Stimulated activated CD4-positive, alpha-beta T cell treated with anti-CD3 and anti-CD28 coated beads, TNF-alpha, amount 100 ng/mL, for 48 hours (primary cell): ENCODE results near the gene GPR143.

Source experiments
- DNase-seq, 3 donors: peaks; one replicate each; pipeline ENCODE4 v3.0.0-alpha.2; 2020; ENCODE audit warnings: low read depth in 3 of 3

Gene GPR143

DNA sequence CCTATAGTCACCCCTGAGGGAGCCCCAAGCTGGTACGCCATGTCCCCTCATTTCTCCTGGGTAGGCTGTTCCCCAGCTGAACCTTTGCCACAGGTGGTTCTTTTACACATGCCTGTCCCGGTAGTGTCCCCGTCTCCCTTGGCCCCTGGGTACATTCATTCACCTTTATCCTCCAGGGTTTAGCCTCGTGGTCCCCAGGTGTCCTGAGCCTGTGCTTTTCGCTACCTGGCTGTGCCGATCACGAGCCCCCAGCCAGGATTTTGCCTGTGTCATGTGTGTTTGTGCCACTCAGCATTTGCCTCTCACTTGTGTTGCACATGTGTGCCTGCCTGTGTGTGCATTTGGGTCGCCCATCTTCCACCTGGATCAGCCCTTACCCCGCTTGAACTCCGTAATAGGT lies 57.6 kb downstream of the GPR143 start:
- DNase-seq: no peak

DNA sequence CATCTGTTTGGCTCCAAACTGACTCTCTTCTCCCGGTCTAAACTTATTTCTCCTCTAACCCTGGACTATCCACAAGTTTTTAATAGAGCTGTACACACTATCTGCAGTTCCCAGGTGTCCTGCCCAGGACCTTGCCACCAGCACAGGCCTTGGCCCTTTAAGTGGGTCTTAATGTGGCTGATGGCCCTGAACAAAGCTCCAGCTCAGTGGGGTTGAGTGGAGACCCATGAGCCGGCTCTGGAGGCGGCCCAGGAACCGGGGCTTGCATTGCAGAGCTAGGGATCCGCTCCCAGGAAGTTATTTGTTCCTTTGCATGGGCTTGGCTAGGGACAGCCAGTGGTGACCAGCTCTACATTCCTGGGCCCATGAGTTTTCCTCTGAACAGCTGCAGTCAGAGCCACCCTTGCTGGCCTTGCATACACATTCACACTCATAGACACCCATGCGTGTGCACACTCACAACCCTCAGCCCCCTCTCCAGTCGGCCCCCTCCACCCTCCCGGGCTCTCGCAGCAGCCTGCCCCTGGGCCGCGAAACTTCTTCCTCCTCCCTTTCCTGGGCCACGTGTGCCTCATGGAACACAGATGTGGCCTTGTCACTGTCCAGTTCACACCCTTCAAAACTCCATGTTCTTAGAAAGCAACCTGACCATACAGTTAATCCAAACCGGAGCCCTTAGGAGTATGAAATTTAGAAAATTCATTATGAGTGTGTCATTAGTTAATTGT lies 58.2 kb downstream of the GPR143 start:
- no peak for DNase-seq

DNA sequence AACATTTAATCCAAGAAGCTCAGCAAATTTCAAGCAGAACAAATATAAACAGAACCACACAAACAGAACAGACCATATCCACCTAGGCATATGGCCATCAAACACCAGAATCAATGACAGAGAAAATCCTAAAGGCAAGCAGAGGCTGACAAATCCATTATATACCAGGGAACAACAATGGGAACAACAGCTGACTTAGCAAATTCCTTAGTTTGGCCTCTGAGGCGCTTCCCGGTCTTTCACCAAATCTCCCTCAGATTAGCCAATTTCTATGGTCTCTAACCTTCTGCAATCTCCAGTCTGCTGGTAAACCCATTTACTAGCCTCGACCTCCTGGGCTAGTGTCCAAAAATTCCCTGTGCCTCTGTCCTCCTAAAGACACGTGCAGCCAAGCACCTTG lies 59.2 kb downstream of the GPR143 start:
- DNase-seq: no peak

DNA sequence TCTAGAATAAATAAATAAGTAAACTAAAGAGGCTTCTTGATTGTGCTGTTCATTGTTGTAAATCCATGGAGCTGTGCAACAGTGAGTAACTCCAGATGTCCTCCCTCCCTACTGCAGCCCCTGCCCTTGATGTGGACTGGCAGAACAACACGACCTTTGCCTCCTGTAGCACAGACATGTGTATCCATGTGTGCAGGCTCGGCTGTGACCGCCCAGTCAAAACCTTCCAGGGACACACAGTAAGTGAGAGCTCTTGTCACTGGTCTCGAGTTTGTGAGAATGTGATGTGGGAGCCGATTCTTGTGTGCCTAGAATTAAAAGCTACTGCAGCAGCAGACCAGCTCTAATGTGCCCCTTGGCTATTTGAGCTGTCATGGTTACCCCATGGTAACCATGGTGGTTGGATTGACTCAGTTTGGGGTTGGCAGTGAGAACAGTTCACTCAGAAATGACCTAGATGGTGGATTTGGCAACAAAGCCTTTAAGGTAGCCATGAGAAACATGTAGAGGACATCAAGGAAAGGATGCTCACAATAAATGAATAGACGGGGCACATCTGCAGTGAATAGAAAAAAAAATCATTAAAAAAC lies 60.7 kb downstream of the GPR143 start:
- DNase-seq: no peak

DNA sequence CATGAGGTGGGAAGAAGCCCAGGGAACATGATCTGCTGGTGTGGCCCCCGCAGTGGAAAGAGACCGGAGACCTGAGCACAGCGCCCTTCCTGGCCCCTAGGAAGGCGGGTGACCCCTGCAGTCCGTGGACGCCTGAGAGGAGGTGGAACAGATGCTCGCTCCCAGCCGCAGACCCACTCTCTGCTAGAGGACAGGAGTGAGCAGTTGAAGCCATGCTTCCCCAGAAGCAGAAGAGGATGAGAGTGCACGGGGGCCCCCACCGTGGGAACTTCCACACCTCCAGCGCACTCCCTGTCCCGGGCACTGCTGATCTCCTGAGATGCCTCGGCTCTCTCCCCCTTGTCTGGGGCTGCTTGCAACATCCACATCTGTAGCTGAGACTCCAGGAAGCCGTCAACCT lies 62.2 kb downstream of the GPR143 start:
- no peak for DNase-seq

DNA sequence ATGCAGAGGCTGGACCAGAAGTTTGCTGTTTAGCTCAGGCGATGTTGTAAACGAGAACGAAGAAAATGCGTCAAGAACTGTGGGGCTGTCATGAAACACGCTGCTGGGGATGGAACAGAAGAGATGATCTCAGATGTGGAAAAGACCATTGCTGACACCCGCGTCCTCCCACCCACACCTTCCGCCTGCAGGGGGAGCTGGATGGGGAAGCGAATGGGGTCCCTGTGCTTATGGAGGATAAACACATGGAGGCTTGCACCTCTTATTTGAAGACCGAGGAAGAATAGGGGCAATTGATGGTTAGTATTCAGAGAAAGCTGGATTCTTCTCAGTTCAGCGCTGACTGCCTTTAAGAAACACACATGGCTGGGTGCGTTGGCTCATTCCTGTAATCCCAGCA lies 63.9 kb downstream of the GPR143 start:
- no peak for DNase-seq

DNA sequence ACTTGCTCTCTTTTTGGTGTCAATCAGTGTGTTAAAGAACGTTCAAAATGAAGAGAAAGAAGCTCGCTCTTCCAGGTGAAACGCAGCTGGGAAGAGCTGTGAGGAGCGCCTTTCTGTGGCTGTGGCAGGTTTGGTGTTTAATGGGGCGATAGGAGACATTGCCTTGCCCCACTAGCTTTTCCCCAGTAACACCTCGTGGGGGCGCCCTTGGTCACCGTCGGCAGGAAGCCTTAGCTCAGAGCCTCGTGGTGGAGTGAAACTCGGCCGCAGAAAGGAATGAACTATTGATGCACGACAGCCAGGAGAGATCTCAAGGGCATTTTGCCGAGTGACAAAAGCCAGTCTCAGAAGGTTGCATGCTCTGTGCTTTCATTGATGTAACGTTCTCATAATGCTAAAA lies 65.1 kb downstream of the GPR143 start:
- no peak for DNase-seq

DNA sequence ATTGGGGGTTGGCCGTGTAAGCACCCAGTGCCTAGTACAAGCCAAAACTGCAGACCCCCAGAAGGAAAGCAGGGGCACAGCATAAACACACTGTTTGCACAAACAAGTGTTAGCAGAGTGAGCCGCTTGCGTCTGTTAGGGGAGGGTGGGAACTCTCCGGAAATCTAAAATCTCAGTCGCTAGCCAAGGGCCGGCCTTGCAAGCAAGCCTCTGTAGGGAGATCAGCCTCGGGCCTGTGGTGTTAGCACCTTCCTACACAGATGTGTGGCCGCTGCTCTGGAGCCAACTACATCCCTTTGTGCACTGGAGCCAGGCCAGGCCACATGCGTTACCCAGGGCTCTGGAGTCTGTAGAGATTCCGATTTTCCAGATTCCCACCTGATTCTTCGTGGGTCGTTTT lies 67.1 kb downstream of the GPR143 start:
- no peak for DNase-seq

DNA sequence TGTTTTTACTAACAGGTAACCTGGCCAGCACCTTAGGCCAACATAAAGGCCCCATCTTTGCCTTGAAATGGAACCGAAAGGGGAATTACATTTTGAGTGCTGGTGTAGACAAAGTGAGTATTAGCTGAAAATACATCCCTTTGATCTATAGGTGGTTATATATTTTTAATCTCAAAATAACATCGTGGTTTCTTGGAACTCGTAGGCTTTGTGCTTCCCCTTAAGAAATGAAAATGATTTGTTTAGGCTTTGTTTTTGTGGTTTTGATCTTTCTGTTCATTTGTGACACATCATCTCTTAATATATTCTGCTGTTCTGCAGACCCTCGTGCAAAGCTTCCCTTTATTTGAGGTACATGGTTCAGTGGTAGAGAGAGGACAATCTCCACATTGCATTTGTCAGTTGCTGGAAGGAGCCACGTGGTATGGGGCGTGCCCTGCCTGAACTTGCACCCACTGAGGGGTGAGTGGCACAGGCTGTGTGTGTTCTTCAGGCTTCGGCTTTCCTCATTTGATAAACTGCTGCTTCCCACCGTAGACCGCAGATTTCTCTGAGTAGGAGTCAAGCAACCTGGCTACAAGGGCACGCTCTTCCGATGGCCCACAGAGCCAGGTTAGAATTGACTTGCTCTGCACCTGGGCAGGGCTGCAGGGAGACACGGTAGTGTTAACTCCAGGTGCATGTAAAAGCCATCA lies 72.2 kb downstream of the GPR143 start:
- DNase-seq: no peak

DNA sequence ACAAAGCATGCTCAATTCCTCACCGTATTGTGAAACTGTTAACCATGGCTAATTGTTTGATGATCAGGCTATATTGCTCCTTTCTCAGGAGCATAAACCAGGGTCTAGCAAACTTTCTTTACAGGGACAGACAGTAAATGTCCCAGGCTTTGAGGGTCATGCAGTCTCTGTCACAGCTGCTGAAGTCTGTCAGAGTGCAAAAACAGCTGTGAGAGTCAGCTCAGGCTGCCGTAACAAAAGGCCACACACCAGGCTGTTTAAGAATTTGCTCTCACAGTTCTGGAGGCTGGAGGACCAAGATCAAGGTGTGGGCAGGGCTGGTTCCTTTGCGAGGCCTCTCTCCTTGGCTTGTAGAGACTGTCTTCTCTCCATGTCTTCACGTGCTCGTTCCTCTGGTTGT lies 75.6 kb downstream of the GPR143 start:
- DNase-seq: no peak

DNA sequence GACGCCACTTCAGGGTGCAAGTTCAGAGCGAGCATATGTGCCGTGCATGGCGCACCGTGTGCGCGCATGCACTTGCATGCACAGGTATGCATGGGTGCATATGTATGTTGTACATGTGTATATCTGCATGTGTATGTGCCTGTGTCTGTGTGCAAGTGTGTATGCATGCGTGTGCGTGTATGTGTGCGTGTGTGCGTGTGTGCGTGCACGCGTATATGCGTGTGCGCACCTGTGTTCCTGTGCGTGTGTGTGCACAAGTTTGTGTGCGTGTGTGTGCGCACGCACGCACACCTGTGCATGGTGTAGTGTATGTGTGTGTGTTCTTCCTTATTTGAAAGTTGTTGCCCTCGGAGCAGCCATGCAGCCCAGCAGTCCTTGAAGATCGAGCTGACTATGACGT lies 76.8 kb downstream of the GPR143 start:
- DNase-seq: no peak

DNA sequence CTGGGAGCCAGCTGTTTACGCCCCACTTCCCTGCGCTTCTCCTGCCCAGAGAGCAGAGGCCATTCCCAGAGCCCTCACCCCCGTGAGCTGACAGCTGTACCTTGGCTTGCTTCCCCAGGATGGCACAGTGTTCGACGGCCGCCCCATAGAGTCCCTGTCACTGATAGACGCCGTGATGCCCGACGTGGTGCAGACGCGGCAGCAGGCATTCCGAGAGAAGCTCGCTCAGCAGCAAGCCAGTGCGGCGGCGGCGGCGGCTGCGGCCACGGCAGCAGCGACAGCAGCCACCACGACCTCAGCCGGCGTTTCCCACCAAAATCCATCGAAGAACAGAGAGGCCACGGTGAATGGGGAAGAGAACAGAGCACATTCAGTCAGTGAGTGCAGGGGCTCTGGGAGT lies 77.7 kb downstream of the GPR143 start:
- DNase-seq: no peak

DNA sequence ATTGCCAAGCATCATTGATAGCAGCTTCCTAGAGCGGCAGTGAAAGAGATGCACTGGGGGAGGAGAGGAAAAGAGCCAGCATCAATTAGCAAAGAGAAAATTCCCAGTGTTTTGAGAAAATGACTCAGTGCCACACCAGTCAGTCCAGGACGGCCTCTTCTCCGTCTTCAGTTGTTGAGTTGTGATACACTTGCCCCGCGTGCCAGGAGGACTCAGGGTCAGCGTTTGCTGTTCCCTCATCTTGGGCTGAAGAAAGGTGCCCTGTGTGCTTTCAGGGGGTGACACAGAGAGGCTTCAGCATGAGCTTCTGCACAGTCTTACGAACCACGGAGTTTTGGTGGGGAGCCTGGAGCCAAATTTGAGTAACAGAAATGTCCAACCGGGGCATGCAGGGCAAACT lies 82.3 kb downstream of the GPR143 start:
- DNase-seq: no peak

DNA sequence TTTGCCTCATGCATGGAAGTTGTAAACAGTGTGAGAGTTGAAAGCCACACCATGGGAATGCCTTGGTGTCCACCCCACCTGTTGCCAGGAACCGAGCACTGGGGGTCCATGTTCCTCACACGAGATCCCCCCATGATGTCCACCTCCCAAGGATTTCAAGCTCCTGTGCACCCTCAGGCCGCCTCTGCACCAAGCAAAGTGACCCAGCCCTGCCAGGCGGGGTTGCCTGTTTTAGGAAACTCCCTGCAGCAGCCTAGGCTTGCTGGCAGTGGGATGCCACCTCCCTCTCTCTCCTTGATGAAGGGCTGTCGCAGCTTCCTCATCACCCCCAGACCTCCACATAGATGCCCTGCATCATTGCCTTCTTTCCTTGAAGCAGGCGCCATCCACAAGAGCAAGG lies 82.8 kb downstream of the GPR143 start:
- no peak for DNase-seq

DNA sequence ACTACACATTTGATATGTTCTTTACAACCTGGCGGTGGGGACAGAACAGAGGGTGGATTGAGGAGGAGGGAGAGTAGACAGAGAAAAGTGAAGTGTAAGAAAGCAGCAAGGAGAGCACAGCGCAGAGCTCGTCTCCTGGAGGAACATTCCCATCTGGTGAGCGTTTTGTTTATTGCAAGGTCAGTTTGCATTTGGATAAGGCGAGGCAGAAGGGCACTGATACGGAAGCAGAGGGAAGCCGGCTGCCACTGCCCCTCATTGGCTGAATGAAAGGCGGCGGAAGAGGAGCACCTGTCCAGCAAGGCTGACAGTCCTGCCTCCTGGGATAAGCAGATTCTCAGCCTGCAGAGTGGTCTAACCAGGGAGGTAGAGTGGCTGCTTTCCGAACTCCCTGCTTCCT lies 83.2 kb downstream of the GPR143 start:
- DNase-seq: no peak

DNA sequence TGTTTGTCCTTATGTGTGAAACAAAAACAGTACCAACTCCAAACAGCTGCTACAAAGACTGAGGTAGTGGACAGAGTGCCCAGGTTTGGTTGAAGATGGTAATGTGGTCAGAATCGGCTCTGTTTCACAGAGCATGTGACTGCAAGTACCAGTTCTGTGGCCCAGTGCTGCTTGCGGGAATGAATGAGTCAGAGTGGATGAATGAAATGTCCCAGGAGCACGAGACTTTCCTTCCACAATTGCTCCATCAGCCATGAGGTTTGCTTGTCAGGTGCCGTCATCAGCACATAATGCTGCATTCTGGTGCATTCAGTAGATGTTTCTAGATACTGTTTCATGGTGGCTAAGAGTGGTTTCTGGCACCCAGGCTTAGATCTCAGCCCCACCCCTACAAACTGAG lies 84.2 kb downstream of the GPR143 start:
- no peak for DNase-seq

DNA sequence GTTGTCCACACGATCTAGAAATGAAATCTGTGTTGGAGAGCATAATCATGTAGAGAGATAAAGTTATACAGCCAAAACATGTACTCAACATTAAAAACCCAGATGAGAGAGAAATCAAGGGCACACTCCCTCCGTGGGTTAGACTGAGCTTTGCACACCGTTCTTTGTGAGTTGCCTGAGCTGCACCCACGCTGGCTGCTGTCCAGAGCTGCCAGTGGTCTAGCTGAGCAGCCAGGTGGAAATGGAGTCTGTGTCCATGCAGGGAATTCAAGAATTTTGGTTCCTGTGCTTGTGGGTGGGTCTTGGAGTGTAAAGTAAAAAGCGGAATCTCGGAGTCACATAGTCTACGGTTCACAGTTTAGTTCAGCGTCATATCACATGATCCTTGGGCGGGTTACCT lies 84.6 kb downstream of the GPR143 start:
- no peak for DNase-seq

DNA sequence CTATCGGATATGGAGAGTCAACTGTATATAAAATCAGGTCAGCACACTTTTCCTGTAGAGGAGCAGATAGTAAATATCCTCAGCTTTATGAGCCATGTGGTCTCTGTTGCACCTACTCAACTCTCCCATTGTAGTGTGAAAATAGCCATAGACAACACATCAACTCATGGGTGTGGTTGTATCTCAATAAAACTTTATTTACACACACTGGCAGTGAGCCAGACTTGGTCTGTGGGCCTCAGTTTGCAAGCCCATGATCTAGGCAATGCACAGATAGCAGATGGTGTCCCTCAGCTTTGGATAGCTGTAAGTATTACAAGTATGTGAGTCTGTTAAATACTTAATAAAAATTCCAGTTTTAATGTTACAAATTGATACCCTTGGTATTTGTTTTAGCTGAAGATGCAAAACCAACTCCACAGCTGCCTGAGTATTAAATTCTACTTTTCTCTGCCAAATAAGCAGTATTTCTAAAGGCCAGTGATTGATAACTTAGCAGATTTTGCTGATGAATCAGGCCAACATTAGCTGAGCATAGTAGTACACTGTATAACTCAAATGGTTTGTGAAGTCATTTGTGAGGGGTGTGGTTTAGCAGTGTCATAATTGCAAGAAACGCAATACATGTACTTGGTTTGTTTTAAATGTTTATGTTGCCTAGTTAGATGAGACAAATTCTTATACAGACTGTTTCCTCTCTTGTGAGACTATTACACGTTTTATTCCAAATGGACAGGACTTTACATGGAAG lies 87.3 kb downstream of the GPR143 start:
- no peak for DNase-seq

DNA sequence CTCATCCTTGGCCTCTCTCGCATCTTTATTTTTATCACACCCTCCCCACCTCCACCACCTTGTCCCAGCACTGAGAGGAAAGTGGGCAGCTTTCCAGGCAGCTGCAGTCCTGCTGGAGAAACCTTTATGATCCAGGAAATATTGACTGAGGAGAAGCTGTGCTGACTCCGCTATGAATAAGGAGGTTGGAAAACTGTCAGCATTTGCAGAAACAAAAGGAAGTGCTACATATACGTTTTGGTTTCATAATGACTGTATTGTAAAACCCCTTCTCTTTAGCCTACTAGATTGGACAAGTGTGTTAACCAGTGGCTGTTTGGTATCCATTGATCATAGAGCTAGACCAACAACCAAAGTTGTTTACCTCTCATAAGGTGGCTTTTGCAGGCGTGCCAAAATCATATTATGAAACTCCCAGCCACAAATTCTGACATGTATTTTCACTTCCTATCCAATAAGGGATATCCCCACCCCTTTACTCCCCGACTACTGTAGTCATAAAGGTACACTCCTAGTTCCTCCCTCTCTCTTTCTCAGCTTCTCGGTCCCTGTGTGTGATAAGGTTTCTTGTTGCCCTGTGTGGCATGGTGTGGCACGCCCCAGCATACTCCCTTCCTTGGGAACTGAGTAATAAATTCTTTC lies 88.4 kb downstream of the GPR143 start:
- peak in 1 of 3 donors; percentile 3 for DNase-seq

DNA sequence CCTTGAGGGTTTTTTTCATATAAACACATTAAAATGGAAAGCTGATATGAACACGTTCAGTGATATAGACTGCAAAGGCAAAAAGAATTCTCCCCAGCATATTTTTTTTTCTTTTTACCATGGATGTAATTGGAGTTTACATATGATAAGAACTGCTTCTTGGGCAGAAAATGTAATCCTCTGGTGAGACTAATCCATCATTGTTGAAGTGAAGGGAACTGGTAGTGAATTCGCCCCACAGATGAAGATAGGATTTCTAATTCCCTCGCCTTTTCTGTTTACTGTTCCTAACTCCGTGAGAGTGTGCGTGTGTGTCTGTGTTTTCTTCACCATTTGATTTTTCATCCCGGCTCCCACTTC lies 88.9 kb downstream of the GPR143 start:
- no peak for DNase-seq

DNA sequence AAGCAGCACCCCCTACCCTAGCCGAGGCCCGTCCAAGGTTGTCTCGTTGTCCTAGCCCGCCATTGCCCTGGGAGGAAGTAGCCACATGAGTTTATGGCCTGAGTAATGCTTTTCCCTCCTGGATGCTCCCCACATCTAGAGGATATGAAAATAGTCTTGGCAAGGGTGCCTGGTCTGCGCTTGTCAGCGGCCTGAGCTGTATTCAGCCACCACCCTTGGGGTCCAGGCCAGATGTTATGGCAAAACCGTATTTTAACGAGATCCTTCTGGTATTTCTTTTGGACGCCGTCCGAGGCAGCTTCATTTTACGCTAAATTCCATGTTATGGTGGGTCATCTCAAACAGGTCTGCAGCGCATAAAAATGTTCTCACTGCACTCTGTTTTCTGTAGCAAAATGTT lies 89.3 kb downstream of the GPR143 start:
- DNase-seq: no peak
